GM21526 (cell line): ENCODE results near the gene NLRP1.
"Not testable (repeated sequence)": the region's sequence is repeated elsewhere in the genome, so short reads cannot be mapped to it uniquely, and the experiment has no call there.

Experiments
- ATAC-seq: cut with Tn5 transposase; IDR thresholded peaks from one replicate; pipeline ENCODE4 v1.9.1; 2021; ENCODE audit warnings: moderate library complexity; ENCODE audit not compliant: unreplicated experiment, low FRiP score

Gene NLRP1

DNA sequence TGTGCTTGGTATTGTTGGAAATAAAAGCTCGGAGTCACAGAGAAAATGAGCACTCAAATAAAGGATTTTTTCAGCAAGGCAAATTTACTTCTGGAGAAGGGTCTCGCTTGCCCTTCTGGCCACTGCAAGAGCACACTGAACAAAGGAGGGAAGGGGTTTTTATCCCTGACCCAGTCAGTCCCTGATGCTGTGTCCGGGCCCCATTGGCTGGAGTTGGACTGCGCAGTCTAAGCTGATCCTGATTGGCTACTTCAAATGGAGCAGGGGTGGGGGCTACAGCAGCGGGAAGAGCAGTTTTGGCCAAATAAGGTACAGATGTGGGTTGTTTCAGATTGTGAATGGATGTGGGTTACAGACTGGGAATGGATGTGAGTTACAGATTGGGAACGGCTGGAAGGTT lies 4.3 kb upstream of the NLRP1 start:
- no peak for ATAC-seq

DNA sequence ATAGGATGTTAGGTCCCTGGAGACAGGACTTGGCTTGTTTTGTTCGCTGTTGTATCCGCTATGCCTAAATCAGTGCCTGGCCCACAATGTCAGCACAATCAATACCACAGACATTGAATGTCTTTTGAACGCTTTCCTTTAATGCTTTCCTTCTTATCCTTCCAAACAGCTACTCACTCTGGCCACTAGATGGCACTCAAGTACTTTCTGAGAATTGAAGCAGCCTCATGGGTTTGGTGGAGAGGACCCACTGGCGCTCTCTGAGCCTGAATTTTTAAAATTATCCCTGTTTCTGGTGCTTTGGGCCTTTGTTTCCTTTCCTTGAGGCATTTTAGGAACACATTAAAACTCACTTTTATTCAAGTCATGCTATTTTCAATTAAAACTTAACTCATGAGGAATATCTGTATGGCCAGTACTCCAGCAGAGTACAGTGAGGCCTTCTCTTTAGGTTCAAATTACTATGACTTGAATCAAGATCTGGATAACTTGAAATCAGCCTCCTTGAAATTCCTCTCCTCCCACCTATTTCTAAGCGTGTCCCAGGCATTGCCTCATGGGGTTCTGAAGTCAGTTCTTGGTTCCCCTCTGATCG lies 3.2 kb upstream of the NLRP1 start:
- ATAC-seq = no peak

DNA sequence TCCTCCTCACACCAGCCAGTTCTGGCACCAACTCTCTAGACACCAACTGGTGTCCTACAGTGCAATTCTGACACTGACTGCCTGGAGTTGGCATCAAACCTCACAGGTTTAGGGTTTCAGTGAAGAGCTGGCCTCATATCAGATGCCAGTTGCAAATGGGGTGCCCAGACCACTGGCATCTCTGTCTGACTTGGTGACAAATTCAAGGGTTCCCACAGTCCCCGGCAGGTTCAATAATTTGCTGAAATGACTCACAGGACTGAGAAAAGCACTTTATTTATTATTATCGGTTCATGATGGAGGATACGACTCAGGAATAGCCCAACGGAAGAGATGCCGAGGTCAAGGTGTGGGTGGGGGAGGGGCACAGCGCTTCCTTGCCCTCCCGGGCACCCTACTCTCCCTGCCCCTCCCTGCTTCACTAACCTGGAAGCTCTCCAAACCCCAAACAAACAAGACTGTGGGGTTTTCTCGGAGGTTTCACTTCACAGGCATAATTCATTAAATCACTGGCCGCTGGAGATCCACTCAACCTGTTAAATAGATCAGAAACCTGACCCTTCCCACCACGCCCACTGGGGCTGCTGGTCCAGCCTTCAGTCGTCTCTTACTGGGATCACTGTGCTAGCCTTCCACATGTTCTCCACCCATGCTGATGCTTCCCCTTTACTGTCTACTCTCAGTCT lies 1.7 kb upstream of the NLRP1 start:
- ATAC-seq = no peak

DNA sequence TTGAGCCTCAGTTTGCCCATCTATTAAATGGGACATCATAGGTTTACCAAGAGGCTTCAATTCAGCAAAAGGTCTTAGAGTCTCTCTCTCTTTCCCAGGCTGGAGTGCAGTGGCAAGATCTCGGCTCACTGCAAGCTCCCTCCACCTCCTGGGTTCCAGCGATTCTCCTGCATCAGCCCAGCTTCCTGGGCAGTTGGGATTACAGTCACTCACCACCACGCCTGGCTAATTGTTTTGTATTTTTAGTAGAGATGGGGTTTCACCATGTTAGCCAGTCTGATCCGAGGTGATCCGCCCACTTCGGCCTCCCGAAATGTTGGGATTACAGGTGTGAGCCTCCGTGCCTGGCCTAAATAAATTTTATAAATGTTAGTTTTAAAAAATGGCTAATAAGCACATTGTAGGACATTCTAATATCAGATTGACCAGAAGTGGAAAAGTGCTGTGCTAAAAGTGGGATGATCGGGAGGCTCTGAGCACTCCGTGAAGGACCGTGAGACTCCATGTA lies 1.0 kb upstream of the NLRP1 start:
- no peak for ATAC-seq

DNA sequence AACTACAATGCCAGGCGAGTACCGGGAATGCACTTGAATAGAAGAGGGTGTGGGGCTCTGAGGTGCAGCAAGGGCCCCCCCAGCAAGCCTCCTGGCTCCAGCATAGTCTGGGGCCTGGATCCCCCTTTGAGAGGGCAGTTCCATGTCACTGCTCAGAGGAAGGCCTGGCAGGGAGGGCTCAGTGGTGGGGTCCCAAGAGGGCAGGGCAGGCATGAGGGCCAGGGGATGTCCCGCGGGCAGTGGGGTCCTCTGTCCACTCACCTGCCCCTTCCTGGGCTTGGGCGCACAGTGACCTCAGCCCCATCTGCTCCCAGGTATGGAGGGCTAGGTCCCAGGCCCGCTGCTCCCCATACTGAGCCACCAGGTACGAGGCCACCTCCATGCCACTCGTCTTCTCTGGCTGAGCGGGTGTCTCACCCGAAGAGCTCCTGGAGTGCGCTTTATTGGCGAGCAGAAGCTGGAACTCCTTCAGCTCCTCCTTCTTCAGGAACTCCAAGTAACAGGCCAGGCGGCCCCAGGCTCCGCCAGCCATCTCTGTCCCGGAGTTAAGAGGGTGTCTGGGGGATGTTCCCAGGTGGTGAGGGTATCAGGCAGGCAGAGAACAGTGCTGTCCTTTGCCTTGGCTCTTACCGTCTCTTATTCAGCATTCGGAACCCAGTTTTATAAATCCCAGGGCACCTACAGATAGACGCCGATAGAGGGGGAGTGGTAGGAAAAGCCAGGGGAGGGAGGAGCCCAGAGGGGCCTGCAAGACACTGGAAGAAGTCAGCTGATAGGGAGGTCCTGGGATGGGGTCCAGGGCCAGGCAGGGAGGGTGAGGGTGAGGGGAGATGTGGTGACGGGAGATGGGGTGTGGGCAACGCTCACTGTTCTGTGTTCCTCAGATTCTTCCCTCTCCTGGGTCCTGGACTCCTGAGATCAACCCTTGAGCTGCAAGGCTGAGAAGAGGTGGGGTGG lies 605 bp downstream of the NLRP1 start:
- ATAC-seq = peak; percentile 23

DNA sequence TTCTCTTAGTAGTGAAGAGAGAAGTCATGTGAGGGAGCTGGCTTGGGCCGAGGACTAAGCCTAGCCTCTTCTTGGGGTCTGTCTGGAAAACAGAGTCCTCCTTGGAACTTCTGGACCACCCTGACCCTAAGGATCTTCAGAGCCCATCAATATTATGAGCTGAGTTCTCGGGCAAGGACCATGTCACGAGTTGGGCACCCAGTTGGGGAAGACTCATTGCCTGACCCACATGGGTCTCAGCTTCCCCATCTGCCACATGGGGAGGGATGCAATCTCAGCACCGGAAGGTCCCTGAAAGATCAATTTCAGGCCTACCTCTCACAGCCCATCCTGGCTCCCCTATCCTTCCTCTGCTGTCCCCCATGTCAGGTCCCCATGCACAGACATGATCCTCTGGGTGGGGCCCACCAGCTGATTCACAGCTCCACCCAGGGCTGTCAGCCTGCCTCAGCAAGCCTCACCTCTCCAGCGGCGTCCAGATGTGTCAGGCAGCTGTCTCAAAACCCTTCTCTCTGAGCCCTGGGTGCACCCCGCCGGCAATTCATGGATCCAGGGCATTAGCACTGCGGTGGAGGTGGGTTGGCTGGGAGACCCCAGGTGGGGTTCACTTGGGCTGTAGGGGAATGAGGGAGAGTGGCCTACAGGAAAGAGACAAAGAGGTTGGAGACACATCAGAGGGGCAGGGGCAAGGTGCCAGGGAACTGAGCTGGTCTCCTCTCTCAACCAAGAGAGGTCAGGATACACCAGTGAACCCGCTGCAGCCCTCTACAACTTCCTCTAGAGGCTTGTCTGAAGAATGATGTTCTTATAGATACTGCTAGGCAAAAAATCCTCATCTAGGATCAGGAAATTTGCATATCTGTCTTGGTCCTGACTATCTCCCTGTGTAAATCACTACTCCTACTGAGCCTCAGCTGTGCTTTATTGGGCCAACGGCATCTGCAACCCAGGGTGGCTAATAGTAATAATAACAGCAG lies 1.8 kb downstream of the NLRP1 start:
- no peak for ATAC-seq

DNA sequence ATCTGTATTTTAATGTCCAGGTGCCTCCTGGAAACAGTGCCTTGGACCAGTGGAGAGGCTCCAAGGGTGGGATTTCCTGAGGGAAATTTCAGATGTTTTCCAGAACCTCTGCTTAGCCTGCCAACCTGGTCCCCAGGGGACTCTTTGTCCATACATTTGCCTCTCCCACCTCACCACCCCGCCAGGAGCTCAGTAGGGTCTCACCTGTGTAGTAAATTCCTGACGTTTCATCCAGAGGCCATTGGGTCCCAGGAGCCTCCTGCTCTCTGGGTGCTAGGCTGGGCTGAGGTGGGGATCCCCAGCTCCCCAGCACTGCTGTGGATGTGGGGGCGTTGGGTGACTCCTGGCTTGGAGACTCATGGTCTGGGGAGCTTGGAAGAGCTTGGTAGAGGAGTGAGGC lies 2.7 kb downstream of the NLRP1 start:
- no peak for ATAC-seq

DNA sequence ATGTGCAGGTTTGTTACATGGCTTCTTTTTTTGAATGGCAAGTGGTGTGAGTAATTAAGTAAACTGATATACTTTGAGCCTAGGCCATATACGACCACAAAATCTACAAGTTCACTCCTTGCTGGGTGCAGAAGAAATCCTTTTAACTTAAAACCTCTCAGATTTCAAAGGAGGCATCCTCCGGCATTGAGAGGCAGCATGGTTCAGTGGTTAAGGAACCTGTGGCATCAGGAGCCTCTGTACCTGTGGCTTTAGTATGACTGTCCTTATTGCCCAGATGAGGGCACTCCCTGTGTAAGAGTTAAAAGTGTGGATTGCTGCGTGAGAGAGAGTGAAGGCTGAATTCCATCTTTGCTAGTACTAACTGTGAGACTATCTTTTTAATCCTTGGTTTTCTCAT lies 3.3 kb downstream of the NLRP1 start:
- no peak for ATAC-seq

DNA sequence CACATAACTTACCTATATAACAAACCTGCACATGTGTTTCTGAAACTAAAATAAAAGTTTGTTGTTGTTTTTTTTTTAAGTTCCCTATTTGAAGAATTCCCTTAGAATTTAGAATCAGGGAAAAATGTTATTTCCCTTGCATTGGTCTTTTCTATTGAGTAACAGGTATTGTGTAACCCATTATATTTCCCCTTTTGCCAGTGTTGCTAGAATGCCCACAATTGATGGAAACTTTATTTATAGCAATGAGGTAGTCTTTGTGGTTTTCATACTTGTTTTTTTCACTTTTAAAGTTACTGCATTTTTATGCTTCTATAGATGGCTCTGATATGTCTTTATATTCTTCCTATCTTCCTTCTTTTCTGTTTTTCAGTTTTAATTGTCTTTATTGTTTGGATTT lies 3.9 kb downstream of the NLRP1 start:
- ATAC-seq = no peak

DNA sequence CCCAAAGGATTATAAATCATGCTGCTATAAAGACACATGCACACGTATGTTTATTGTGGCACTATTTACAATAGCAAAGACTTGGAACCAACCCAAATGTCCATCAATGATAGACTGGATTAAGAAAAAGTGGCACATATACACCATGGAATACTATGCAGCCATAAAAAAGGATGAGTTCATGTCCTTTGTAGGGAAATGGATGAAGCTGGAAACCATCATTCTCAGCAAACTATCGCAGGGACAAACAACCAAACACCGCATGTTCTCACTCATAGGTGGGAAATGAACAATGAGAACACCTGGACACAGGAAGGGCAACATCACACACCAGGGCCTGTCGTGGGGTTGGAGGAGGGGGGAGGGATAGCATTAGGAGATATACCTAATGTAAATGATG lies 5.5 kb downstream of the NLRP1 start:
- ATAC-seq = not testable (repeated sequence)

DNA sequence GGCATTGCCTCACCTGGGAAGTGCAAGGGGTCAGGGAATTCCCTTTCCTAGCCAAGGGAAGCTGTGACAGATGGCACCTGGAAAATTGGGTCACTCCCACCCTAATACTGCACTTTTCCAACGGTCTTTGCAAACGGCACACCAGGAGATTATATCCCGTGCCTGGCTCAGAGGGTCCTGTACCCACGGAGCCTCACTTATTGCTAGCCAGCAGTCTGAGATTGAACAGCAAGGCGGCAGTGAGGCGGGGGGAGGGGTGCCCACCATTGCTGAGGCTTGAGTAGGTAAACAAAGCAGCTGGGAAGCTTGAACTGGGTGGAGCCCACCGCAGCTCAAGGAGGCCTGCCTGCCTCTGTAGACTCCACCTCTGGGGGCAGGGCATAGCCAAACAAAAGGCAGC lies 11.3 kb downstream of the NLRP1 start:
- ATAC-seq = not testable (repeated sequence)

DNA sequence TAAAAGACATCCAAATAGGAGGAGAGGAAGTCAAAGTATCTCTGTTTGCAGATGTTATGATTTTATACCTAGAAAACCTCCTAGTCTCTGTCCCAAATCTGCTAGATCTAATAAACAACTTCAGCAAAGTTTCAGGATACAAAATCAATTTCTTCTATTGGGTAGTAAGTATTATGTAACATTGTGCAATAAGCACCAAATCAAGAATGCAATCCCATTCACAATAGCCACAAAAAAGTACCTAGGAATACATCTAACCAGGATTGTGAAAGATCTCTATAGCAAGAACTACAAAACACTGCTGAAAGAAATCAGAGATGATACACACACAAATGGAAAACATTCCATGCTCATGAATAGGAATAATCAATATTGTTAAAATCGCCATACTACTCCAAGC lies 13.0 kb downstream of the NLRP1 start:
- no peak for ATAC-seq

DNA sequence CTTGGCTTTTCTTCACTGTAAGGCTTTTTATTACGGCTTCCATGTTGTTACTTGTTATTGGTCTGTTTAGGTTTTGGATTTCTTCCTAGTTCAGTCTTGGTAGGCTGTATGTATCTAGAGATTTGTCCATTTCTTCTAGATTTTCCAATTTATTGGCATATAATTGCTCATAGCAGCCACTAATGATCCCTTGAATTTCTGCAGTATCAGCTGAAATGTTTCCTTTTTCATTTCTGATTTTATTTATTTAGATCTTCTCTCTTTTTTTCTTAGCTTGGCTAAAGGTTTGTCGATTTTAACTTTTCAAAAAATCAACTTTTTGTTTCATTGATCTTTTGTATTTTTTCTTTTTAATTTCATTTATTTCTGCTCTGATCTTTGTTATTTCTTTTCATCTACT lies 18.5 kb downstream of the NLRP1 start:
- no peak for ATAC-seq

DNA sequence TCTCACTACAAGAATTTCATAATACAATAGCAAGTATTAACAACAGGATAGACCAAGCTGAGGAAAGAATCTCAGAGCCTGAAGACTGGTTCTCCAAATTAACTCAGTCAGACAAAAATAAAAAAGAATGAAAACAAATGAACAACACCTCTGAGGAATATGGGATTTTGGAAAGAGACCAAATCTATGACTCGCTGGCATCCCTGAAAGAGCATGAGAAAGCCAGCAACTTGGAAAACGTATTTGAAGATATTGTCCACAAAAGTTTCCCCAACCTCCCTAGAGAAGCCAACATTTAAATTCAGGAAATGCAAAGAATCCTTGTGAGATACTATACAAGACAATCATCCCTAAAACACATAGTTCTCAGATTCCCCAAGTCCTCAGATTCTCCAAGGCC lies 20.9 kb downstream of the NLRP1 start:
- no peak for ATAC-seq

DNA sequence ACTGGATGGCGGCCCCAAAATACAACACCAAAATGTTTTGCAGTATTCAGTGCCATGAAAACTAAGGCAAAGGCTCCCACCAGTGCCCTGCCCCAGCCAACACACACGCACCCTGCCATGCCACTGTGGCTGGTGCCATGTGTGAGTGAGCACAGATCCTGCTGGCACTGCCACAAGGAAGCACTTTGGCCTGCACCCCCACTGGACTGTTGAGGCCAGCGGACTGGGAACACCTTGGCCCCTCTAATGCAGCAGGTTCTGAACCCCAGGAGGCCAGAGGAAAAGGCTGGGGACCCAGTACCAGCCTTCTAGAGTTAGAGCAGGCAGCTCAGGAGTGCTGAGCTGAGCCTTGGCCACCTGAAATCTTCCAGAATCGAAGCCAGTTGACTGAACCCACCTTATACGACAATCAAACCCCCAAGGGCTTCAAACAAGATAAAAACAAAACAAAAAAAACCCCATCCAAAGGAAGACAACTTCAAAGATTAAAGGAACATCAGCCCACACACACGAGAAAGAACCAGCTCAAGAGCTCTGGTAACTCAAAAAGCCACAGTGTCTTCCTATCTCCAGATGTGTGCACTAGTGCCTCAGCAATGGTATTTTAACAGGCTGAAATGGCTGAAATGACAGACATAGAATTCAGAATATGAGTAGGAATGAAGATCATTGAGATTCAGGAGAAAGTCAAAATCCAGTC lies 21.5 kb downstream of the NLRP1 start:
- no peak for ATAC-seq

DNA sequence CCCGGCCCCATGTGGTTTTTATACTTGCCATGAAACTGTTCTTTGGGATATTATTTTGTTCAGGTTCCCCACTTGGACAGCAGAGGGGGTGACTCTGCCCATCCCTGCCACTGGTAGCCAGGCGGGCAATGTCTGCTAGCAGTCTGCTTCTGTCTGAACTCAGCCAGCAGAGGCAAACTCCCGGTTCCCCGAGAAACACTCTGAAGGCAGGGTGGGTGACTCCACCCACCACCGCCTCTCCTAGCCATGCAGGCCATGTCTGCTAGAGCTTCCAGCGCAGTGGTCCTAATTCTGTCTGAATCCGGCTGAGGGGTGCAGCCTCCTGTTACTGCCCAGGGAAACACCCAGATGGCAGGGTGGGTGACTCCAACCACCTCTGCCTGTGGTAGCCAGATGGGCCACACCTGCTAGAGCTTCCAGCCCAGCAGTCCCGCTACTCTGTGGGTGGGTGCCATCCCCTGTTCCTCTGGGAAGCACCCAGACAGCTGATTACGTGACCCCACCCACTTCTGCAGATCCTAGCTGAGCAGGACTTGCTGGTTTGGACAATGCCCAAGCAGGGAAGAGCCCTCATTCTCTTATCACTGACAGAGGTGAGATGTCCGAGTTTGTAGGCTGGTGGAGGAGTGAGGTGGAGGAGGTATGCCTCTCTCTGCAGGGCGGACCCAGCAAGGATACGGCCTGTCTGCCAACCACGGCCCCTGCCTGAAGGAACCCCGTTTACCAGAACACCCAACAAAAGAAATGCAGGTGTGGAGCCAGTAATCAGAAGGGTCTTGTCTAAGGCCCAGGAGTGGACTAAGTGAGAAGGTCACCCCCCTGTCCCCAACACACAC lies 22.4 kb downstream of the NLRP1 start:
- no peak for ATAC-seq

DNA sequence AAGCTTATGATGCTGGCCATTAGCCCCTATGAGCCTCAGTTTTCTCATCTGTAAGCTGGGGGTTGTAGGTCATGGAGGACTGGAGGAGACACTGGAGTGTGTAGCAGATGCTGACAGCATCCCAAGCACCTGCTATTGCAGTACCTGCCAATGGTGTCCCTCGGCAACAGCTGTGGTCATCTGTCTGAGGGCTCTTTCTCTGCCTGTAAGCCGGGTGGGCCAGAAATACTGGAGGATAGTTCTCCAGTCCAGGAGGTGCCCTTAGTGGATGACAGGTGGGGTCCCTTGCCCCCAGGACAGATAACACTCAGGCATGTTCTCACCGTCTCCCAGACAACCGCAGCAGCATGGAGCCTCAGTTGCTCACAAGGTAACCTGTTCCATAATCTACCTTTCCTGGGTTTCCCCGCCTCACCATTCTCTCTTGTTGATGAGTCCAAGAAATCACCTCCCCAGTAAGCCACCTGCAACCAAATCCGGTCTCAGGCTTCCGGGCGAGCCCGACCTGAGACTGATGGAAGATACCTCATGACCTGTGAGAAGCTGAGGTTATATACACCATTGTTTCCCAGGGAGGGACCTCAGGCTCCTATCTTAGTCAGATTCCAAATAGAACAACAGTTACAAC lies 23.8 kb downstream of the NLRP1 start:
- no peak for ATAC-seq
